Glomerular visceral epithelial cell (primary cell): ENCODE data around the gene RPS6KA1.
"Not testable (repeated sequence)": the region's sequence is repeated elsewhere in the genome, so short reads cannot be mapped to it uniquely, and the experiment has no call there.

Experiments used
- DNase-seq: peaks from one replicate; pipeline ENCODE4 v3.0.0-alpha.2; 2016; ENCODE audit errors: extremely low spot score

The RPS6KA1 gene

GRCh38 chr1:26597629-26598039 is 68.1 kb downstream of the RPS6KA1 start:
- peak; percentile 60 for DNase-seq

- no peak for DNase-seq
Measured at GRCh38 chr1:26598890-26599289, 69.3 kb downstream of the RPS6KA1 start.

GRCh38 chr1:26602378-26602959 is 72.9 kb downstream of the RPS6KA1 start:
- peak; percentile 70 for DNase-seq

- DNase-seq: no peak
Measured at GRCh38 chr1:26603856-26604255, 74.3 kb downstream of the RPS6KA1 start.

GRCh38 chr1:26607186-26607585 is 77.6 kb downstream of the RPS6KA1 start:
- no peak for DNase-seq

GRCh38 chr1:26608895-26609294 is 79.3 kb downstream of the RPS6KA1 start:
- DNase-seq: no peak

GRCh38 chr1:26610781-26611180 is 81.2 kb downstream of the RPS6KA1 start:
- no peak for DNase-seq

GRCh38 chr1:26612627-26613026 is 83.1 kb downstream of the RPS6KA1 start:
- not testable (repeated sequence) for DNase-seq

GRCh38 chr1:26614655-26615411 is 85.3 kb downstream of the RPS6KA1 start:
- no peak for DNase-seq

GRCh38 chr1:26616881-26617280 is 87.3 kb downstream of the RPS6KA1 start:
- DNase-seq: no peak

GRCh38 chr1:26618561-26618960 is 89.0 kb downstream of the RPS6KA1 start:
- no peak for DNase-seq
